ENCODE data around the gene GLCCI1.

The GLCCI1 gene

DNA sequence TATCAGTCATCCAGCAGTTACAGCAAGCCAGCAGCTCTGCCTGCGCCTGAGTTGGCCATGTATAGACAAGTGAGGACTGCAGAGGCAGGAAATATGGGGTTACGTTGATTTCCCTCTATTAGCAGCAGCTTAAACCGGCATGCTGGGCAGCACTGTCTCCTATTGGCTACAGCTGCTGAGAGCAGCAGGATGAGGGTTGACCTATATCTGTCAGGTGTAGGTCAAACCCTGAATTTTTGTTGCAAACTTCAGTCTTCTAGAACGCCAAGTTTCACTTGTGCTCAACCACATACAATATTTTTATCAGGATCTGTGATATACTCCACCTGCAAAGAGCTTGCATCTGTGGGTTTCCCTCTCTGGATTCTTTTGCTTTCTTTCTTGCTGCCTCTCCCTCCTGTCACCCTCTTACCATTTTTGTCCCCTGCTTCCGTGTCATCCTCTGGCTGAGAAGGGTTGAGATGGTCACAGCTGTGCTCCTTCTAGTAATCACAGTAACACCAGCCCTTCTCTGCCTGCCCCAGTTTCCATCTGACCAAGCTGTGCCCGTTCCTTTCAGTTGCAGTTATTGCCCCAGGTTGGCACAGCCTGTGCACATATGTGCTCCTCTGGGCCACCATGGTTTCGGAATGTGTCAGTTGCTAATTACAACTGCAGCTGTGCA is 23.8 kb upstream of the GLCCI1 start:
- no peak for ATAC-seq
- no peak for TF ChIP-seq ZNF565 (CRISPR knock-in tag; conservative IDR thresholded peaks at IDR 0.05; ENCODE audit: low read depth)
- no peak for TF ChIP-seq PPARA (CRISPR knock-in tag; IDR thresholded peaks at IDR 0.05; ENCODE audit: borderline replicate concordance)
- TF ChIP-seq ZNF8 (CRISPR knock-in tag; IDR thresholded peaks at IDR 0.05) = no peak
- no peak for TF ChIP-seq BACH2 (CRISPR knock-in tag; IDR thresholded peaks at IDR 0.05; ENCODE audit: borderline replicate concordance)
- TF ChIP-seq, protein P1, sequence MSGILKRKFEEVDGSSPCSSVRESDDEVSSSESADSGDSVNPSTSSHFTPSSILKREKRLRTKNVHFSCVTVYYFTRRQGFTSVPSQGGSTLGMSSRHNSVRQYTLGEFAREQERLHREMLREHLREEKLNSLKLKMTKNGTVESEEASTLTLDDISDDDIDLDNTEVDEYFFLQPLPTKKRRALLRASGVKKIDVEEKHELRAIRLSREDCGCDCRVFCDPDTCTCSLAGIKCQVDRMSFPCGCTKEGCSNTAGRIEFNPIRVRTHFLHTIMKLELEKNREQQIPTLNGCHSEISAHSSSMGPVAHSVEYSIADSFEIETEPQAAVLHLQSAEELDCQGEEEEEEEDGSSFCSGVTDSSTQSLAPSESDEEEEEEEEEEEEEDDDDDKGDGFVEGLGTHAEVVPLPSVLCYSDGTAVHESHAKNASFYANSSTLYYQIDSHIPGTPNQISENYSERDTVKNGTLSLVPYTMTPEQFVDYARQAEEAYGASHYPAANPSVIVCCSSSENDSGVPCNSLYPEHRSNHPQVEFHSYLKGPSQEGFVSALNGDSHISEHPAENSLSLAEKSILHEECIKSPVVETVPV (CRISPR knock-in tag; IDR thresholded peaks at IDR 0.05) = no peak
- TF ChIP-seq, protein P2, sequence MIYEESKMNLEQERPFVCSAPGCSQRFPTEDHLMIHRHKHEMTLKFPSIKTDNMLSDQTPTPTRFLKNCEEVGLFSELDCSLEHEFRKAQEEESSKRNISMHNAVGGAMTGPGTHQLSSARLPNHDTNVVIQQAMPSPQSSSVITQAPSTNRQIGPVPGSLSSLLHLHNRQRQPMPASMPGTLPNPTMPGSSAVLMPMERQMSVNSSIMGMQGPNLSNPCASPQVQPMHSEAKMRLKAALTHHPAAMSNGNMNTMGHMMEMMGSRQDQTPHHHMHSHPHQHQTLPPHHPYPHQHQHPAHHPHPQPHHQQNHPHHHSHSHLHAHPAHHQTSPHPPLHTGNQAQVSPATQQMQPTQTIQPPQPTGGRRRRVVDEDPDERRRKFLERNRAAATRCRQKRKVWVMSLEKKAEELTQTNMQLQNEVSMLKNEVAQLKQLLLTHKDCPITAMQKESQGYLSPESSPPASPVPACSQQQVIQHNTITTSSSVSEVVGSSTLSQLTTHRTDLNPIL (CRISPR knock-in tag; IDR thresholded peaks at IDR 0.05; ENCODE audit: low read depth) = no peak
- TF ChIP-seq, protein P3, sequence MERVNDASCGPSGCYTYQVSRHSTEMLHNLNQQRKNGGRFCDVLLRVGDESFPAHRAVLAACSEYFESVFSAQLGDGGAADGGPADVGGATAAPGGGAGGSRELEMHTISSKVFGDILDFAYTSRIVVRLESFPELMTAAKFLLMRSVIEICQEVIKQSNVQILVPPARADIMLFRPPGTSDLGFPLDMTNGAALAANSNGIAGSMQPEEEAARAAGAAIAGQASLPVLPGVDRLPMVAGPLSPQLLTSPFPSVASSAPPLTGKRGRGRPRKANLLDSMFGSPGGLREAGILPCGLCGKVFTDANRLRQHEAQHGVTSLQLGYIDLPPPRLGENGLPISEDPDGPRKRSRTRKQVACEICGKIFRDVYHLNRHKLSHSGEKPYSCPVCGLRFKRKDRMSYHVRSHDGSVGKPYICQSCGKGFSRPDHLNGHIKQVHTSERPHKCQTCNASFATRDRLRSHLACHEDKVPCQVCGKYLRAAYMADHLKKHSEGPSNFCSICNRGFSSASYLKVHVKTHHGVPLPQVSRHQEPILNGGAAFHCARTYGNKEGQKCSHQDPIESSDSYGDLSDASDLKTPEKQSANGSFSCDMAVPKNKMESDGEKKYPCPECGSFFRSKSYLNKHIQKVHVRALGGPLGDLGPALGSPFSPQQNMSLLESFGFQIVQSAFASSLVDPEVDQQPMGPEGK (CRISPR knock-in tag; IDR thresholded peaks at IDR 0.05; ENCODE audit: borderline replicate concordance) = no peak
- no peak for TF ChIP-seq ZFP3 (CRISPR knock-in tag; IDR thresholded peaks at IDR 0.05)
- no peak for TF ChIP-seq GLIS3 (CRISPR knock-in tag; IDR thresholded peaks at IDR 0.05)
- TF ChIP-seq CSDC2 (CRISPR knock-in tag; IDR thresholded peaks at IDR 0.05) = no peak
- TF ChIP-seq SNAI2 (CRISPR knock-in tag; IDR thresholded peaks at IDR 0.05) = no peak
- TF ChIP-seq RARB (CRISPR knock-in tag; IDR thresholded peaks at IDR 0.05) = no peak
- no peak for TF ChIP-seq ZC3H10 (CRISPR knock-in tag; IDR thresholded peaks at IDR 0.05)
- no peak for TF ChIP-seq TCF4 (CRISPR knock-in tag; IDR thresholded peaks at IDR 0.05; ENCODE audit: borderline replicate concordance)
- TF ChIP-seq ZFP30 (CRISPR knock-in tag; IDR thresholded peaks at IDR 0.05) = no peak
- no peak for TF ChIP-seq ESRRG (CRISPR knock-in tag; IDR thresholded peaks at IDR 0.05)
- TF ChIP-seq, protein P4, sequence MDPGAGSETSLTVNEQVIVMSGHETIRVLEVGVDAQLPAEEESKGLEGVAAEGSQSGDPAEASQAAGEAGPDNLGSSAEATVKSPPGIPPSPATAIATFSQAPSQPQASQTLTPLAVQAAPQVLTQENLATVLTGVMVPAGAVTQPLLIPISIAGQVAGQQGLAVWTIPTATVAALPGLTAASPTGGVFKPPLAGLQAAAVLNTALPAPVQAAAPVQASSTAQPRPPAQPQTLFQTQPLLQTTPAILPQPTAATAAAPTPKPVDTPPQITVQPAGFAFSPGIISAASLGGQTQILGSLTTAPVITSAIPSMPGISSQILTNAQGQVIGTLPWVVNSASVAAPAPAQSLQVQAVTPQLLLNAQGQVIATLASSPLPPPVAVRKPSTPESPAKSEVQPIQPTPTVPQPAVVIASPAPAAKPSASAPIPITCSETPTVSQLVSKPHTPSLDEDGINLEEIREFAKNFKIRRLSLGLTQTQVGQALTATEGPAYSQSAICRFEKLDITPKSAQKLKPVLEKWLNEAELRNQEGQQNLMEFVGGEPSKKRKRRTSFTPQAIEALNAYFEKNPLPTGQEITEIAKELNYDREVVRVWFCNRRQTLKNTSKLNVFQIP (CRISPR knock-in tag; IDR thresholded peaks at IDR 0.05; ENCODE audit: borderline replicate concordance, low read depth) = no peak
- TF ChIP-seq ARNTL (CRISPR knock-in tag; IDR thresholded peaks at IDR 0.05; ENCODE audit: borderline replicate concordance, low read depth) = no peak

GRCh38 chr7:7946486-7946885 is 22.1 kb upstream of the GLCCI1 start:
- TF ChIP-seq ESRRG (CRISPR knock-in tag; IDR thresholded peaks at IDR 0.05) (no peak), ZNF8 (CRISPR knock-in tag; IDR thresholded peaks at IDR 0.05) (no peak), TSHZ2 (CRISPR knock-in tag; IDR thresholded peaks at IDR 0.05) (no peak), ZFP30 (CRISPR knock-in tag; IDR thresholded peaks at IDR 0.05) (no peak), ZFP3 (CRISPR knock-in tag; IDR thresholded peaks at IDR 0.05) (no peak), CSDC2 (CRISPR knock-in tag; IDR thresholded peaks at IDR 0.05) (no peak), SNAI2 (CRISPR knock-in tag; IDR thresholded peaks at IDR 0.05) (no peak), PPARA (CRISPR knock-in tag; IDR thresholded peaks at IDR 0.05; ENCODE audit: borderline replicate concordance) (no peak), GLIS3 (CRISPR knock-in tag; IDR thresholded peaks at IDR 0.05) (no peak), BACH2 (CRISPR knock-in tag; IDR thresholded peaks at IDR 0.05; ENCODE audit: borderline replicate concordance) (no peak), ISL1 (CRISPR knock-in tag; IDR thresholded peaks at IDR 0.05) (no peak), OSR1 (CRISPR knock-in tag; IDR thresholded peaks at IDR 0.05) (no peak)
- TF ChIP-seq, protein P3 (CRISPR knock-in tag; IDR thresholded peaks at IDR 0.05; ENCODE audit: borderline replicate concordance) = no peak
- TF ChIP-seq, protein P1 (CRISPR knock-in tag; IDR thresholded peaks at IDR 0.05) = no peak
- no peak for ATAC-seq

Data from SK-N-SH treated with all-trans-retinoic acid at 6 μM for 48 hours (cell line).